GM21786 (cell line): ENCODE measurements around the gene SUSD6.
"Not testable (repeated sequence)": the region's sequence is repeated elsewhere in the genome, so short reads cannot be mapped to it uniquely, and the experiment has no call there.

Source experiments
- ATAC-seq: cut with Tn5 transposase; IDR thresholded peaks from one replicate; pipeline ENCODE4 v1.9.1; 2021; ENCODE audit not compliant: unreplicated experiment

The SUSD6 gene

DNA sequence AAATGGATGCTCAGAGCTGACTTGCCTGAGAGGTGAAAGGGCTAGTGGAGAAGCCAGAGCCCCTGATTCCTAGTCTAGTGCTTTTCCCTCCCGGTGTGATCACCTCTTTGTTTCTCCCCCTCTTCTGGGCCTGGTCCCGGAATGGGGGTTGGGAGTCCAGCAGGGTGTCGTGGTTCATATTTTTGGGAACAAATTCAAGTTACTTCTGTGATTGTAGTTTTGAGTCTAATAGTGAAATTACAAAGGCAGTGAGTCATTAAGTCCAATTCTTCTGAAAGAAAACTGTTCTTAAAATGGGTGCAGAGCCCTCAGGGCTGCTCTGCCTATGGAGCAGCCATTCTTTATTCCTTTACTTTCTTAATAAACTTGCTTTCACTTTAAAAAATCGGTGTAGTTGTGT, 7.6 kb downstream of the SUSD6 start:
- no peak for ATAC-seq

DNA sequence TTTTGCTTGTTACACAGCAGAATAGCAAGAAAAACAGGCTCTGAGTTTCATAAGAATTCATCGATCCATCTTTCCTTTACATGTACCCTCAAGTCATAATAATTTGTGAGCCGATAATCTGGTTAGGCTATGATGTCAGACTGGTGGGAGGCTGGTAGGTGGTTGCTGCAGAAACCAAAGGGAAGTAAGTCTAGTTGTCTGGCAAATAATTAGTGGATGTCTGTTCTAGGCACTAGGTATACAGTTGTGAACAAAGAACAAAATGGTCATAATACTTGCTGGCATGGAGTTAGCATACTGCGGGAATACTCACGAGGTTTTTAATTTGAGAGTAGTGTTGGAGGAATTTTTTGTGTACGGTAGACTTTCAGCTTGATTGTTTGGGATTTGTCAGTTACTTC, 8.8 kb downstream of the SUSD6 start:
- ATAC-seq: no peak

DNA sequence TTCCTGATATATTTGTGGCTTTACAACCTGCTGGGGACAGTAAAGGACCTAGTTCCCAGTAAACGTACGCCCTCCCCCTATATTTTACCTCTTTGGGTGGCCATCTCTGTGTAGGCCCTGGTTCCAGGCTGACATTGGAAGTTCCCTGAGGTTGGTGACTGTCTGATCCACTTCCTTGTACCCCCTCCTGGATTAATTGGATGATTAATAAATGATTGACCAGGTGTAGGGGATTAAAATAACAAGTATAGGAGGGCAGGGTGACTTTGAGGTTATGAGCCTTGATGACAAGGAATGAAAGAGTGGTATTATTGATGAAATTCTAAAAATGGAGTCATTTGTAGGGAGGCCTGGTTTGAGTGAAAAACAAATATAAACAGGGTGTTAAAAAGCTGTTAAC, 9.6 kb downstream of the SUSD6 start:
- no peak for ATAC-seq

DNA sequence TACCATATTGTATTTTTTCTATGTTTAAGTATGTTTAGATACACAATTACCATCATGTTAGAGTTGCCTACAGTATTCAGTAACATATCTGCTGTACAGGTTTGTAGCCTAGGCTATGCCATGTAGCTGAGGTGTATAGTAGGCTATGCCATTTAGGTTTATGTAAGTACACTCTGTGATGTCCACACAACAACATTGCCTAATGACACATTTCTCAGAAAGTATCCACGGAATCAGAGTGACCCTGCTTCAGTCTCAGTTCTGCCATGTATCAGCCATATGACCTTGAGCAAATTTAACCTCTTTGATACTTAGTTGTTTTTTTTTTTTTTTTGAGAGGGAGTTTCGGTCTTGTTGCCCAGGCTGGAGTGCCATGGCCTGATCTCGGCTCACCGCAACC, 12.7 kb downstream of the SUSD6 start:
- ATAC-seq: no peak

DNA sequence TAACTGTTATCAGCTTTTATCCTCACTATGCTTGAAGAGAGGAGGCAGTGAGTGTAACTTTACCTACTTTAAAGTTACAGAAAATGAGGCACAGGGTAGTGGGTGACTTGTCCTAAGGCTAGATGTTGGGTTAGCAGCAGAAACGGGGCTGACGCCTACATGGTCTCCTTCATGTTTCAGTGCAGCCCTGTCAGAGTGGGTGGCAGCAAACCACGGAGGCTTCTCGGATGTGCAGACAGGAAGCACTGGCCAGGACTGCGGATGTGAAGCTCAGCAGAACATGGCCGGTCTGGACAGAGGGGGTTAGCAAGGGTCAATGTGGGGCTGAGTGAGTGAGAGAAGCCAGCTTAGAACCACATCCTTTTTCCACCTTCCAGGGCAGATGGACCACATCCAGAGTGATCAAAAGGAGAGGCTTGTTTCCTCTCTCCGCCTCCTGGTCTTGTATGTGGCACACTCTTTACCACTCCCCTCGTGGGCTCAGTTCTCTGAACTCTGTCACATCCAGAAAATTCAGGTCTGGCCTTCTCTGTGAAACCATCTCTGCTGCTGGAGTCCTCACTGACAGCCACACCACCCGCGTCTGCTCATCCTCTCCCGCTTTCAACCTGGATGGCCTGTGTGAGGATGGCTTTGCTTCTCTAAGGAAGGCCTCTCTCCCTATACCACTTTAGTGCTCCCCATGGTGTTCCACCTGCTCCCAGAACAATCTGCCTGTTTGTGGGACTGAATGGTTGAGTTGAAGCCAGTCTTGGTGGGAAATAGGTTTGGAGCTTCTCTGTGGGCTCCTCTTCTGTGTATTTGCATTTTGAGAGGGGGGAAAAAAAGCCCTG, 14.1 kb downstream of the SUSD6 start:
- ATAC-seq: peak; percentile 88

DNA sequence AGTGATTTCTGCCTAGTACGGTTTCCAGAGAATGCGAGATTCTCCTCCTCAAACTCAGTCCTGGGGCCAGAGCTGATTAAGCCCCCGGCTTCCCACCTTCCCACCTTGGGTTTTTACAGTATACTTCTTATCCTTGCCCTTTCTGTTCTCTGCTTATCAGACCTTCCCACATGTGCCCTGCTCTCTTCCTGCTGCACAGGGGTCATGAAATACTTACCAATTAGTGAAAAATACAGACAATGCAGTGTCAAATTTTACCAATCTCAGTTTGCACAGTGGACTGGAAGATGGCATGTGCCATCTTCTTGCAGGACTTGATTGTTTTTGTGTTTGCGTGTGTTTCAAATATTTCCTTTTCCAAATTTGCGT, 14.7 kb downstream of the SUSD6 start:
- no peak for ATAC-seq

DNA sequence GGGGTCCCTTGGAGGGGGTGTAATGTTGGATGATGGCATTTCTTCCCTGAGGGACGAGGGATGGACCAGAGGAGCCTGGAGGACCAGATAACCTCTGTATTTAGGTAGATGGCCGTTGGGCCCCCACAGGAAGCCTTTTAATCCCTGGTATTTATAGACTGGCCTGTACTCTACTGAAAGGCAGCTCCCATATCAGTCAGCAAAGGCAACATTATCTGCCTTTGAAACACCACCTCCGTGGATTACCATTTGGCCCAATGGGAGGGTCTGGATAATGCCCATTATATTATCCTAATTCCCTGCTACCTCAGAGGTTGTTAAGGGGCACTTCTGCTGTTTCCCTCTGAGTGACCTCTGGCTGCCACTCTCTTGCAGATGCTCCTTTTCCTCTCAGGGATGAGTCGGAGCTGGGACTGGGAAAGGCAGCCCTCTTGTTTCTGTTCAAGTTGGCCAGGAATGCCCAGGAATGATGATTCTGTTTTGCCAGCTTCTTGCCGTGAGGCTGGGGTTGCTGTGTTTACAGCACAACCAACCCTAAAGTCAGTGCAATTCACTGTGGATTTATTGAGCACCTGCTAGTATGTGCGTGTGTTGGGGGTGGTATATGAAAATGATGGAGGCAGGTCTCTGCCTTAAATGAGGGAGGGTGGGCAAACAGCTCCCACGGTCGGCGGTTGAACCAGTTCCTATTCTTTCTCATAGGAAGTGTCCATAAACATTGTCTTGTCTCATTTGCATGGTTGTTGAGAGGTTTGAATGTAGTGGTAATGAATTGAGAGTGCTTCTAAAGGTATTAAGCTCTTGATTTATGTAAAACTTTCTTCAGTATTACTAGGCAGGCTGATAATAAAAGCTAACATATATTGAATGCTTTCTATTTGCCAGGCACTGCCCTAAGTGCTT, 18.1 kb downstream of the SUSD6 start:
- ATAC-seq: no peak

DNA sequence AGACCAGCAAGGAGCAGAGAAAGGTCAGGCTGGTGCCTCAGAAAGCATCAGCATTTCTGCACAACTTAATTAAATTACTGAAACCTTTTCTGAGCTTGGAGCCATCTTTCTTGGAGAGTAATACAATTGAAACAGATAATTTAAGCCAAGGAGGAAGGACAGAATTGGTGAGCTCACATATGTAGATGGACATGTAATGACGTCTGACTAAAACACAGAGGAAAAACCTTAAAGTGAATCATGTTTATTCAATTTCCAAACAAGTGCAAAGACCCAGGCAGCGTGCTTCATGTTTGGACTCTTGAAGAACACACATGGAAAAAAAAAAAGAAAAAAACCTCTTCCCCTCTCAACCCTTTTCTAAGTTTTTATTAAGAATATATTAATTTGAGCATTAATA, 19.0 kb downstream of the SUSD6 start:
- ATAC-seq: no peak

DNA sequence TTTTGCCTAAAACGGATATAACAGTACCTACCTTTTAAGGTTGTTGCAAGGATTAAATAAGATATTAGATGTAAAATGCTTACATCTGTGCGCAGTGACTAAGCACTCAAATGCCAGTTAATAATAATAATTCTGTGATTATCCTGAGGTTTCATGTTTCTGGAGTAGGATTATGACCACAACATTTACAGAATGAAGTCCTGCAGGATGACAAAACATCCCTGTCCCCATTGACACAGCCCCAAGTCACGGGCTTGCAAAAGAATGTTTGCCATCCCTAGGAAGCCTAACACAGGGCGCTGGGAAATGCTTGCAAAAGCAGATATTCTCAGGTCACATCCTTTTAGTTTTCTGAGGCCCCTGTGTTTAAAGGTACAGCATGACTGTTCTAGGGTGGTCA, 20.1 kb downstream of the SUSD6 start:
- ATAC-seq: no peak

DNA sequence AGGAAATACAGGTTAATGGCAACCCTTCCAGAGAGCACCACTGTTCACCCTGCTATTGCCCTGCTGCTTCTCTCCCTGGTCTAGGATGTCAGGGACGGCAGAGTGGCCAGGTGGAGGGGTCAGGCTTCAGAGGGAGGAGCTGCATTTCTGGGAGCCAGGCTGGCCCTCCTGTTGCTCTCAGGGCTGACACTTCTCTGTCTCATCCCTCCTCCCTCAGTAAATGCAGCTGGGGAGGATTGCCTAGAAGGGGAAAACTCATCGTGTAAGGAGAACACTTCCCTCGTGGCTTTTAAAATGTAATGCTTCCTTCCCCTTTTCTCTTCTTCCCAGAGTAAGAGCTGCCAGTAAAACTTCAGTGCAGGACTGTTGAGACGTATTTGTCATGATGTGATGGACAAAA, 20.8 kb downstream of the SUSD6 start:
- ATAC-seq: no peak

DNA sequence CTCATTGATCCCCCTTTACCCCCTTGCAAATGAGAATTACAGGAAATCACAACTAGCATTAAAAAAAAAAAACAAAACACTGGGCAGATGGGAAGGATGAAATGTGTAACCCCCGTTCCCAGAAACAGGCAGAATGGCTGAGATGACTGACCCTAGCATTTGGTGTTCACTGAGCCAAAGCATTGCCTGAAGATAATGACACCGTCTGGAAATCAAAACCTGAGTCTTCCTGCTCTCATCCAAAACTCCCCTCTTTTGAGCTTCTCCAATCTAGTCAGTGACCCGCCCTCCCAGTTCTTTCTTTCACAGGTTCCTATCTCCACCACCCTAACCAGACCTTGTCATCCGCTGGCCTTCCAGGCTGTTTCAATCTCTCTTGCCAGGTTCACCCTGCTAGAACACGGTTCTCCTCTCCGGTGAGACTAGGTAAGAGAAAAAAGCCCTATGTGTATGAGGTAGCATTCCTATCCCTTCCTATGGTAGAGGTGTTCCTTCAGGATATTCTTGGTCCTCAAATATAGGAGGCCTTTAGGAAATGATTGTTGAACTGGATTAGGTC, 21.3 kb downstream of the SUSD6 start:
- no peak for ATAC-seq

DNA sequence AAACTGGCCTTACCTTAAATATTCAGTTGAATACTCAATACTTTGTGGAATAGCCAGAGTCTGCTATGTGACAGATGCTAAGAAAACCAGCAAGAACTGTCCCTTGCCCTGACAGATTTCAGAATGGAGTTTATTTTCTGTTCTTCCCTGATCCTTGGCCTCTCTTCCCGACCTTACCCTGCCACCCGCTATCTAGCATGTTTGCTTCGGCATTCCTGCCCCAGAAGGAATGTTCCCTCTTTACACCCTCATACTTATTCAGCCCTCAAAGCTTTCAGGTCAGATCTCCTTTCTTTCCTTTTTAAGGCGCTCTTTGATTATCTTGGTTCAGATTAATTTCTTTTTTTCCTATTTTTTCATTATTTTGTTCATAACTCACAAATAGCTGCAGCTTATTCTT, 21.8 kb downstream of the SUSD6 start:
- ATAC-seq: no peak

DNA sequence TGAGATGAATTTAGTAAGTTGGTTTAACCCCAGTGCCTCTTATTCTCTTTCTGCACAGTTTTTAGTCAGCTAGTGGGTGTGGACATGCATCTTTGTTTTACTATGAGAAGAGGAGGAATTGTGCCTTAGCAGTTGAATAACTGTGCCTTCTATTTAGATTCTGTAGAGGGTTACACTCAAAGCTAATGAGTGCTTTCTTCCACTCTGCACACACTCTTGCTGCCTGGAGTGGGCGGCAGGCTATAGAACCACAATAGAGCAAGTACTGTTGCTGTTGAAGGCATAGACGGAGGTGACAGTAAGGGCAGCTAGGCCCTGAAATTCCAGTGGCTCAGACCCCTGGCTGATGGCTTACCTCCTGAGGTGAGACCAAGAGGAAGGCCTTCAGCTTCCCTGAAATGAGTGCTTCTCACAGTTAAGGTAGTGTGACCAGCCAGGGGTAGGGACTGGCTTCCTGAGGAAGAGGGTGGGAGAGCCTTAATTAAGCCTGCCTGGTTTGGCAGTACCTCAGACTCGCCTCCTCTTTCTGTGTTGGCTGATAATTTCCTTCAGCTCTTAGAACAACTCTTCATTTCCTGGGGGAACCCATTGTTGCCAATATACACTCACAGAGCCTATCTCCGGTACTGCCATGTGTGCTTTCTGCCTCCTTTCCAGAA, 24.7 kb downstream of the SUSD6 start:
- no peak for ATAC-seq

DNA sequence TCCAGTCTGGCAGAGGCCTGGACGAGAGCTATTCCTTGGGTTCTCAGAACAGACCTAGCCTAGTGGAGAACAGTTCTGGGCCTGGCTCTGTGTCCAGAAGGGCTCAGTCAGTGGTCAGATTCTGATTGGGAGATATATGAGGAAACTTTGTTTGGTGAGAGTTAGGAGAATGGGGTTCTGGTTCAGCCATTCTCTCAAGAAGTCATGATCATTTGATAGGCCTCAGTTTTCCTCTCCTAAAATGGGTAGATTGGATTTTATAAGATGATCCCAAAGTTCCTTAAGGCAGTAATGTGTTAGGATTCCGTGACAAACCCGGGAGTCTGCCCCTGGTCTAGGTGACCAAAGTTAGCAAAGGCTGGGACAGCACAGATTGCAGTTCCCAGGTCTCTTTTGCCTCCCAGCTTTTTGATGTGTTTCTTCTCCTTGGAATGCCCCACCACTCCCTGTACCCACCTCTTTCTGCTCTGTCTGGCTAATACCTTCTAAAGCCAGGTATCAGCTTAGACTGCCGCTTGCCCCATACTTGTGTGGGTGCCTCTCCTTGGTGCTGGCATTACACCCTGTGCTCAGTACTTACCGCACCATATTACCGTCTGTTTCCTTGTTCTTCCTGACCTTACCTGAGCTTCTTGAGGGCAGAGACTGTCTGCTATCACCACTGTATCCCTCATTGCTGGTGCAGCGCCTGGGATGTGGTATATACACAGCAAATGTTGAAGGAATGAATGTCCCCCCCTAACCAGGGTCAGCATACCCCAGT, 25.5 kb downstream of the SUSD6 start:
- ATAC-seq: no peak

DNA sequence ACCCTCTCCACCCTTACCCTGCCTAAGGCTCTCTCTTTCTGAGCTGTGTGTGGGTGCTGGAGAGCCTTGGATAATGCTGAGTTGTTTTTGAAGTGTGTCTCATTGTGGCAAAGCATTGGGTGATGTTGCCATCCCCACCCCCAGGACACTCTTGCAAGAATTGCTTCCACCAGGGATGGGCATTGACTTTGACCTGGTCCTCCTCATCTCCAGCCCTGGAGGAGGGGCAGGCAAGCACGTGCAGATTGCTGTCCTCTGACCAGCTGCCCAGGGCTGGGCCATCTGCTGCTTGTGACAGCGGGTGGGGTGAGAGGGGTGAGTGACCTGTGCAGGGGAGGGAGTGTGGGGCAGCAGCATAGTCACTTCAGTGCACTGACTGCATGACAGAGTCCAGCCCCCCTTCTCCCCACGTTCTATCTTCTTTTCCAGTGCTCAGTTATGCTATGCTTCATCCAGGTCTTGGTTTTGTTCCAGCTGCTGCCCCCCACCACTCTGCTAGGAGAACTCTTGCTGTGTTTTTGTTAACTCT, 26.2 kb downstream of the SUSD6 start:
- ATAC-seq: no peak

DNA sequence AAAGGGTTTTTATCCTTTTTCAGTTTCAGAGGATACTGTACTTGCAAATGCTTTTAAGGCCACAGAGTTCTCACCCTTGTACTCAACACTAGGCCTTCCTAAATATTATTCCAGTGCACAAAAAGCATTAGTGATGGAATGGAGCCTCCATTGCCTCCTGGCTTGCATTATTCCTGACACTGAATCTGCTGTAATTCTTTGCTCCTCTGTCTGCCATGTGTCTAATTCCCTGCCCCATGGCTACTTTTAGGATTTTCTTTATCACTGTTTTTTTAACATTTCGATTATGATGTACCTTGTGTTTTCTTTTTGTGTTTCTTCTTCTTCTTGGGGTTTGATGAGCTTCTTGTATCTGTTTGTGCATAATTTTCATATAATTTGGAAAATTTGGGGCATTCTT, 29.5 kb downstream of the SUSD6 start:
- ATAC-seq: no peak

DNA sequence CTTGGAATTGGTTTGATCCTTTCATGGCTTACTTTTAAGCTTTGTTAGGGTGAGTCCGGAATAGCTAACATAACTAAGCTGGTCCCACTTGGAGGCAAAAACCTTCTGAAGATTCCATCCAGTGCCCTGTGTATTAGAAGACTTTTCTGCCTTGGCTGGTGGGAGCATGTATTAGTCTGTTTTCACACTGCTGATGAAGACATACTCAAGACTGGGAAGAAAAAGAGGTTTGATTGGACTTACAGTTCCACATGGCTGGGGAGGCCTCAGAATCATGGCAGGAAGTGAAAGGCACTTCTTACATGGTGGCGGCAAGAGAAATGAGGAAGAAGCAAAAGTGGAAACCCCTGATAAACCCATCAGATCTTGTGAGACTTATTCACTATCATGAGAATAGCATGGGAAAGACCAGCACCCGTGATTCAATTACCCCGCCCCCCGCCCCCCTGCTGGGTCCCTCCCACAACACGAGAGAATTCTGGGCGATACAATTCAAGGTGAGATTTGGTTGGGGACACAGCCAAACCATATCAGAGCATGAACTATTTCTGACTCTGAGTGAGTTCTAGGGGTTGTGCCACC, 30.9 kb downstream of the SUSD6 start:
- not testable (repeated sequence) for ATAC-seq

DNA sequence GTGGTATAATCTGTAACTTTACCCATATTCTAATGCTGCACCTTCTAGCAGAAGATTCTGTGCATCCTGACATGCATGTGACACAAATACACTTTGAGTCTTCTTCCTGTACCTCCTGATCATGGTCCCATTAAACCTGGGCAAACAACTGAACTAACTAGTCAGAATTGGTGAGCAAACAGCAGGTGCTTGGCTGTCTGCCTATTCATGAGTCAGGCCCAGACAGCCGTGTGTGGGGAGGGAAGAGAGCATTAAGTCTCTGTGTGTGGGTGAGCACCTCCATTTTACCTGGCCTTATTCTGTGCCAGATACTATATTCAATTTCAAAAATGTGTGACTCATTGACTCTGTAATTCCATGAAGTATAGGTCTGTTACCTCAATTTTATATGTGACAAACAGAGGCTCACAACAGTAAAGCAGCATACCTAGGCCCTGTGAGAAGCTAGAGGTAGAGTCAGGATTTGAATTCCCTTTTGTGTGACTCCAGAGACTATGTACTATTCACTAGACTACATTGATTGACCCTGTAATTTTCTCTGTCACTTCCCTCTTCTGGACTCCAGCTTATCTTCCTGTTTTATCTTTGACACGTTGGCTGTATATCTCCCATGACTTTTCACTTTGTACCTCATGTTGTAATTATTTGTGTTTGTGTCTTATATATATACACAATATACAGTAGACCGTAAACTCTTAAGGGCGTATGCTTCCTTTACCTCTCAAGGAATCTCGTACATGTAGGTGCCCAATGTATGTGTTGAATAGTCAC, 32.2 kb downstream of the SUSD6 start:
- ATAC-seq: no peak

DNA sequence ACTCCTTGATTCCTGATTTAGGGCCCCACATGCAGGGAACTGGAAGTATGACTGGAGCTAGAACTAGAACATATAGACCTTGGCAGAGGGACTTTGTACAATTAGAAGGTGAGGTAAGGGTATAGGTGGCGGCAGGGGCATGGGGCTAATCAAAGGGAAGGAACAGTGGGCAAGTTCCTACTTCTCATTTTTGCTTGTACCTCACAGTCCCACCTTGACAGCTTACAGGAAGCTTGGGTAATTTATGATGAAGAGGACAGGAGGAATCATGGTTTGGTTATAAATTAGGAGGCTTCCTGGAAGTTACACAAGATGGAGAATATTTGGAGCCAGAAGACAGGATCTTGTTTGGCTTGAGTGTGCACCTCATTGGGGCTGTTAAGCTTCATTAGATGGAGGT, 33.4 kb downstream of the SUSD6 start:
- ATAC-seq: no peak
